K562 (cell line): Measurements from ENCODE around the gene ANTKMT. TPM values are rescaled to one million over a fixed set of nuclear protein-coding genes. Genes with fewer than 3 reads are reported as not detected.

Source experiments
- ATAC-seq: fragments of 200-7000 bp; cut with Tn5 transposase; 3 replicates; pipeline ENCODE4 v1.9.1; 2020; ENCODE audit warnings: moderate library complexity
- BruUV-seq: library from RNA; stranded (reverse); fragments of 400-500 nt; replicated peaks from 2 replicates; lab custom pipeline; 2021; lab: Mats Ljungman, UMichigan
- CTCF ChIA-PET: fragments of 300-600 bp; formaldehyde crosslinking; extraction: SDS; loops from one replicate; lab custom pipeline; 2021; ENCODE audit warnings: low intra/inter-chr PET ratio; lab: Yijun Ruan, JAX
- POLR2A ChIA-PET: fragments of 300-600, 350-650 bp; sonication (Branson Sonifier 250); formaldehyde crosslinking; extraction: SDS; loops from one replicate; lab custom pipeline; 2021; ENCODE audit warnings: antibody characterized with exemption, inconsistent platforms; lab: Yijun Ruan, JAX
- DNase-seq, 4 experiments: peaks; one replicate each; pipeline versions ENCODE4 v3.0.0 to v3.0.0-alpha.2; 2011 to 2018; ENCODE audit warnings: low spot score in 3 of 4, mixed read lengths in 3 of 4; ENCODE audit errors: extremely low read depth in 1 of 4
- FAIRE-seq: peaks from 2 replicates; lab custom pipeline; 2011; peaks lifted over from hg19 to GRCh38; lab: Jason Lieb, UNC
- H2AFZ ChIP-seq: 2 replicates; pipeline ENCODE4 v1.6.0; 2011; ENCODE audit warnings: low read depth, low read length, control low read depth, inconsistent platforms
- H3K27ac ChIP-seq: fragments of 200-600 bp; 3 replicates; pipeline ENCODE4 v1.8.0; 2011; ENCODE audit warnings: low read depth, mild to moderate bottlenecking, control low read depth, inconsistent platforms, low read length, moderate library complexity, mixed read lengths; ENCODE audit errors: extremely low read depth
- H3K27me3 ChIP-seq, 2 experiments: fragments of 300-600 bp in 1 of 2; 2 replicates in 1 of 2; 3 replicates in 1 of 2; pipeline versions ENCODE4 v1.6.0 to v1.8.0; 2011; ENCODE audit warnings: inconsistent platforms in 2 of 2, low read length in 2 of 2, mild to moderate bottlenecking in 1 of 2, mixed read lengths in 1 of 2, moderate library complexity in 1 of 2; ENCODE audit not compliant: control insufficient read depth in 2 of 2, insufficient read depth in 2 of 2
- H3K36me3 ChIP-seq: fragments of 300-600 bp; 3 replicates; pipeline ENCODE4 v1.8.0; 2011; ENCODE audit warnings: mild to moderate bottlenecking, low read length, inconsistent platforms; ENCODE audit not compliant: control insufficient read depth, insufficient read depth
- H3K4me1 ChIP-seq, 2 experiments: fragments of 200-600 bp in 1 of 2; replicated peaks in 1 of 2; 2 replicates in 1 of 2; 3 replicates in 1 of 2; pipeline versions ENCODE4 v1.5.1 to v1.8.0; 2011; ENCODE audit warnings: inconsistent platforms in 2 of 2, low read length in 2 of 2, mild to moderate bottlenecking in 1 of 2, mixed read lengths in 1 of 2, moderate library complexity in 1 of 2; ENCODE audit not compliant: control insufficient read depth in 2 of 2, insufficient read depth in 2 of 2
- H3K4me2 ChIP-seq: 2 replicates; pipeline ENCODE4 v1.6.1; 2011; ENCODE audit warnings: low read length, control low read depth, inconsistent platforms, mixed read lengths; ENCODE audit not compliant: insufficient read depth
- H3K4me3 ChIP-seq: fragments of 200-600 bp; sonication (generic), shearing (Covaris generic); 2 replicates; pipeline ENCODE4 v1.5.1; 2016; ENCODE audit warnings: control low read depth, inconsistent platforms
- H3K79me2 ChIP-seq: fragments of 200-600 bp; 3 replicates; pipeline ENCODE4 v1.8.0; 2011; ENCODE audit warnings: low read length, inconsistent platforms; ENCODE audit not compliant: control insufficient read depth, insufficient read depth
- H3K9ac ChIP-seq, 2 experiments: 2 replicates each; pipeline versions ENCODE4 v1.6.0 to v1.6.1; 2011; ENCODE audit warnings: low read depth in 2 of 2, low read length in 2 of 2, control low read depth in 1 of 2, inconsistent platforms in 1 of 2, mild to moderate bottlenecking in 1 of 2, mixed read lengths in 1 of 2; ENCODE audit not compliant: insufficient read depth in 1 of 2
- H3K9me1 ChIP-seq: one replicate; pipeline ENCODE4 v1.6.0; 2011; ENCODE audit warnings: inconsistent platforms, mild to moderate bottlenecking, low read length, moderate library complexity; ENCODE audit not compliant: control insufficient read depth, insufficient read depth
- H3K9me3 ChIP-seq: replicated peaks from 2 replicates; pipeline ENCODE4 v1.5.1; 2011; ENCODE audit warnings: low read depth, low read length, inconsistent platforms; ENCODE audit not compliant: control insufficient read depth, insufficient read depth
- H4K20me1 ChIP-seq: replicated peaks from 2 replicates; pipeline ENCODE4 v1.6.1; 2011; ENCODE audit warnings: low read length, inconsistent platforms, mixed read lengths; ENCODE audit not compliant: control insufficient read depth, insufficient read depth
- TAF1 ChIP-seq: IDR thresholded peaks from 2 replicates; pipeline ENCODE4 v1.6.1; 2011; ENCODE audit warnings: mild to moderate bottlenecking, low read length, moderate library complexity; ENCODE audit not compliant: insufficient read depth, control insufficient read depth, severe bottlenecking; ENCODE audit errors: extremely low read depth
- WGBS: fragments of 100-300 bp; shearing (Covaris generic); methylation state at CpG from one replicate; pipeline ENCODE4 v1.1.6; 2016; ENCODE audit warnings: low coverage, mixed read lengths; ENCODE audit not compliant: insufficient coverage; ENCODE audit errors: missing lambda C conversion rate; 5-methylcytosine and 5-hydroxymethylcytosine counted together
- in situ Hi-C: fragments of 300-500 bp; cut with MboI; formaldehyde crosslinking; loops from 4 replicates; pipeline ENCODE4 v1.15.0; 2018; ENCODE audit warnings: inconsistent platforms, mixed read lengths
- intact Hi-C: fragments of 100-400 bp; cut with micrococcal nuclease; formaldehyde crosslinking; loops from 2 replicates; pipeline ENCODE4 v1.14.2; 2022
- polyA plus RNA-seq, 8 experiments: library from polyadenylated mRNA; depleted of rRNA in 4 of 8; stranded (reverse) in 5 of 8; unstranded in 3 of 8; fragments of >200 nt; fragmentation: Nextera tagmentation in 2 of 8; fragmentation: Illumina TruSeq in 1 of 8; extraction: Ambion mirVana in 2 of 8; extraction: Trizol in 1 of 8; gene quantifications; 2 replicates each; pipeline versions ENCODE4 v1.2.1 to v1.2.3, GENCODE V29; 2011 to 2014; ENCODE audit warnings: inconsistent platforms in 1 of 8, missing spikeins in 1 of 8
- total RNA-seq, 7 experiments: library from RNA; depleted of rRNA in 6 of 7; stranded (reverse); fragments of >200 nt in 6 of 7; fragmentation: Illumina TruSeq in 2 of 7; extraction: Trizol in 2 of 7; gene quantifications; 2 replicates each; pipeline versions ENCODE4 v1.2.1 to v1.2.3, GENCODE V29; 2011 to 2021; ENCODE audit warnings: low replicate concordance in 1 of 7

ANTKMT gene
- total and polyA plus RNA-seq, 9 of the 15 experiments (the other 6 are each of a cell fraction or from before 2014, with no cell fraction given): 0.58 to 217 (median 19.1) TPM

DNA sequence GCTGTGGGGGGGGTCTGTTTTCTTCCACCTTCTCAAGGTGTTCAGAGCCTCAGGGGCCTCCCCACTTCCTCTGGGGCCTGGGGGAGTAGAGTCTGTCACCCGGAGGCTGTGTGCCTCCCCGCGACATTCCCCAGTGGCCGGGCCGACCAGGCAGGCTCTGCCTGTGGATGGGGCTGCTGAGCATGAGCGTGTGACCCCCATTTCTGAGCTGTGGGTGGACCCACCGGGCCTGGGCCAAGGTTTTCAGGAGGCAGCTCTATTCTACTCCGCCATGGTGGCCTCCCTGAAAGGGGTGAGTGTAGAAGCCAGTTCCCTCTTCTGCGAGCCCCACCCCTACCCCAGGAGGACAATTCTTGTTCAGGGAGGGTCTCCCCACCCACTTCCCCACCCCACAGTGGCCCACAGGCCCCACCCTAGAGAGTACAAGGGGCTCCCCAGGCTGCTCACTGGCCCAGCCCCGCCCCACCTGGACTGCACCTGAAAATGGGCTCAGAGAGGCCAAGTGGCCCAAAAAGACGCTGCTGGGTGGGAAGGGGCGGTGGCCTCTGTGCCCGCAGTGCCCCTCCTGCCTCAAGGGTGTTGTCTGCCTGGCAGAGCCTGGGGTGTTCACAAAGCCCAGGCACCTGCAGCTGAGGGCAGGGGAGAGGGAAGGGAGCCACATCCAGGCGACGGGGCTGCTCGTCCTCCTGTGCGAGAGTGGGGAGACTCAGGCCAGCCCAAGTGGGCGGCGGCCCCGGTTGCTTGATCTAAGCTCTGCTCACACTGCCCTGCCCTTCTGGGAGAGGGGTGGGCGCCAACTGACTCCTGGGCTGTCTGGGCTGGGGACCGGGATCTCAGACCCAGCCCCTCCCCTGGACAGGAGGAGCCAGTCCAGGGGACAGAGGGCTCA is 40.9 kb downstream of the ANTKMT start:
- BruUV-seq: no TSS peak
- FAIRE-seq: no peak
- H3K27me3 ChIP-seq: peaks cover 0 to 6% of the 10 kb centered on the region in 2 experiments; a peak in 1 of 5 replicates
- POLR2A ChIA-PET: interaction anchor here (0.6 to 0.7 kb wide), 2 partner anchors 388 to 462 kb away, joined by 3 read pairs; no protein-coding TSS in a partner anchor
- no peaks in the 10 kb centered on the region for H3K79me2 ChIP-seq
- TF ChIP-seq TAF1: no peak
- peaks cover 2 to 71% of the 10 kb centered on the region in 2 experiments; a peak in 4 of 5 replicates for H3K4me1 ChIP-seq
- 13% methylated on average over 16 of the region's 22 CpGs for WGBS
- in situ Hi-C loops (no loop called here), intact Hi-C loops (no loop called here)
- 0 out of 2 replicates have a peak, but pooled peaks cover 3% of the 10 kb centered on the region for H4K20me1 ChIP-seq
- no peaks in the 10 kb centered on the region for H3K36me3 ChIP-seq
- ATAC-seq: peak; percentile 17; the same call in 1 of the 3 replicates
- H3K9me1 ChIP-seq: no peaks in the 10 kb centered on the region
- DNase-seq: no peak
- peak overlapping the region in 1 of 2 experiments; percentile 64; a peak in 2 of 4 replicates for H3K9ac ChIP-seq
- CTCF ChIA-PET: no interaction called here
- no peak overlapping the region for H3K27ac ChIP-seq
- H3K9me3 ChIP-seq: no peaks in the 10 kb centered on the region
- H3K4me3 ChIP-seq: no peak overlapping the region
- H3K4me2 ChIP-seq: no peak overlapping the region
- H2AFZ ChIP-seq: no peak overlapping the region
